WTC11 (cell line): ENCODE data around the gene CST9. TPM values are rescaled to one million over a fixed set of nuclear protein-coding genes. Genes with fewer than 3 reads are reported as not detected.

ENCODE experiments used
- ATAC-seq: fragments of 200-7000 bp; cut with Tn5 transposase; 2 replicates; pipeline ENCODE4 v1.10.0; 2021; ENCODE audit warnings: mild to moderate bottlenecking, moderate library complexity
- CTCF ChIA-PET: fragments of 300-600 bp; sonication (Branson Sonifier 250); formaldehyde crosslinking; loops from one replicate; lab custom pipeline; 2021; ENCODE audit warnings: antibody characterized with exemption; lab: Charles Lee
- POLR2A ChIA-PET: fragments of 350-600 bp; sonication (Branson Sonifier 250); formaldehyde crosslinking; loops from one replicate; lab custom pipeline; 2021; ENCODE audit warnings: antibody characterized with exemption; lab: Charles Lee
- DNase-seq: peaks from one replicate; pipeline ENCODE4 v3.0.0; 2021; ENCODE audit warnings: low spot score
- H3K27ac Mint-ChIP-seq: 2 replicates; pipeline ENCODE4 v1.8.0; 2021; ENCODE audit warnings: mixed read lengths
- H3K27me3 Mint-ChIP-seq: 2 replicates; pipeline ENCODE4 v1.8.0; 2021; ENCODE audit warnings: low read depth, mild to moderate bottlenecking, moderate library complexity, mixed read lengths
- H3K36me3 Mint-ChIP-seq: 2 replicates; pipeline ENCODE4 v1.8.0; 2021; ENCODE audit warnings: mixed read lengths
- H3K4me1 Mint-ChIP-seq: 2 replicates; pipeline ENCODE4 v1.8.0; 2022; ENCODE audit warnings: mixed read lengths
- H3K4me3 Mint-ChIP-seq: 2 replicates; pipeline ENCODE4 v1.8.0; 2021; ENCODE audit warnings: mild to moderate bottlenecking, moderate library complexity, mixed read lengths
- H3K9me3 Mint-ChIP-seq: 2 replicates; pipeline ENCODE4 v1.8.0; 2021; ENCODE audit warnings: mixed read lengths
- AFF4 ChIP-seq: sonication (generic); formaldehyde crosslinking; IDR thresholded peaks from 2 replicates; pipeline ENCODE4 v1.8.1; 2023; ENCODE audit warnings: mild to moderate bottlenecking, missing genetic modification reagents, borderline replicate concordance
- CREM ChIP-seq: sonication (generic); formaldehyde crosslinking; IDR thresholded peaks from 2 replicates; pipeline ENCODE4 v1.8.1; 2022; ENCODE audit warnings: mild to moderate bottlenecking, missing genetic modification reagents, moderate library complexity
- E2F4 ChIP-seq: sonication (generic); formaldehyde crosslinking; IDR thresholded peaks from 2 replicates; pipeline ENCODE4 v1.8.1; 2022; ENCODE audit warnings: low read depth, mild to moderate bottlenecking, moderate library complexity, missing genetic modification reagents, borderline replicate concordance
- ETV6 ChIP-seq: sonication (generic); formaldehyde crosslinking; IDR thresholded peaks from 2 replicates; pipeline ENCODE4 v1.8.1; 2022; ENCODE audit warnings: mild to moderate bottlenecking, missing genetic modification reagents
- FOXJ3 ChIP-seq: sonication (generic); formaldehyde crosslinking; IDR thresholded peaks from 2 replicates; pipeline ENCODE4 v1.9.0; 2021; ENCODE audit warnings: missing genetic modification reagents, mild to moderate bottlenecking, borderline replicate concordance
- FOXP1 ChIP-seq: sonication (generic); formaldehyde crosslinking; IDR thresholded peaks from 2 replicates; pipeline ENCODE4 v1.8.0; 2022; ENCODE audit warnings: missing genetic modification reagents, mild to moderate bottlenecking, moderate library complexity, borderline replicate concordance
- JAZF1 ChIP-seq: fragments of 250-450 bp; sonication (Bioruptor Pico); IDR thresholded peaks from 2 replicates; pipeline ENCODE4 v1.9.0; 2021; ENCODE audit warnings: moderate library complexity, mild to moderate bottlenecking, inconsistent platforms
- JUN ChIP-seq: sonication (generic); formaldehyde crosslinking; IDR thresholded peaks from 2 replicates; pipeline ENCODE4 v1.8.0; 2023; ENCODE audit warnings: mild to moderate bottlenecking, missing genetic modification reagents
- KAT7 ChIP-seq: sonication (generic); formaldehyde crosslinking; IDR thresholded peaks from 2 replicates; pipeline ENCODE4 v1.8.1; 2023; ENCODE audit warnings: missing genetic modification reagents, mild to moderate bottlenecking, borderline replicate concordance
- MLX ChIP-seq: sonication (generic); formaldehyde crosslinking; IDR thresholded peaks from 2 replicates; pipeline ENCODE4 v1.8.1; 2023; ENCODE audit warnings: mild to moderate bottlenecking, missing genetic modification reagents, moderate library complexity
- NFATC4 ChIP-seq: fragments of 250-450 bp; sonication (Bioruptor Pico); IDR thresholded peaks from 2 replicates; pipeline ENCODE4 v1.9.0; 2021; ENCODE audit warnings: mild to moderate bottlenecking
- NFE2L1 ChIP-seq: sonication (generic); formaldehyde crosslinking; IDR thresholded peaks from 2 replicates; pipeline ENCODE4 v1.8.1; 2023; ENCODE audit warnings: missing genetic modification reagents
- NR3C1 ChIP-seq: sonication (generic); formaldehyde crosslinking; conservative IDR thresholded peaks from 2 replicates; pipeline ENCODE4 v1.8.1; 2023; ENCODE audit warnings: low read depth, mild to moderate bottlenecking, missing genetic modification reagents
- PRRX2 ChIP-seq: fragments of 250-450 bp; sonication (Bioruptor Pico); IDR thresholded peaks from 2 replicates; pipeline ENCODE4 v1.8.0; 2021; ENCODE audit warnings: mild to moderate bottlenecking
- RELA ChIP-seq: sonication (generic); formaldehyde crosslinking; IDR thresholded peaks from 2 replicates; pipeline ENCODE4 v1.8.1; 2022; ENCODE audit warnings: missing genetic modification reagents, mild to moderate bottlenecking, borderline replicate concordance
- SP1 ChIP-seq: sonication (generic); formaldehyde crosslinking; conservative IDR thresholded peaks from 2 replicates; pipeline ENCODE4 v1.8.1; 2022; ENCODE audit warnings: missing genetic modification reagents
- TCF7 ChIP-seq: sonication (generic); formaldehyde crosslinking; IDR thresholded peaks from 2 replicates; pipeline ENCODE4 v1.8.0; 2022; ENCODE audit warnings: mild to moderate bottlenecking, low read depth, missing genetic modification reagents, moderate library complexity
- ZBTB21 ChIP-seq: sonication (generic); formaldehyde crosslinking; IDR thresholded peaks from 2 replicates; pipeline ENCODE4 v1.8.1; 2023; ENCODE audit warnings: mild to moderate bottlenecking, missing genetic modification reagents, borderline replicate concordance
- total RNA-seq: library from RNA; stranded (reverse); gene quantifications from 3 replicates; pipeline ENCODE4 v1.2.3, GENCODE V29; 2021
- TF ChIP-seq, protein P1 (sequence below): sonication (generic); formaldehyde crosslinking; IDR thresholded peaks from 2 replicates; pipeline ENCODE4 v1.8.1; 2023; ENCODE audit warnings: mild to moderate bottlenecking, missing genetic modification reagents

The CST9 gene
- total RNA-seq, 1 experiment from 2014 or later, result not detected

GRCh38 chr20:23608251-23608846, 2.6 kb upstream of the CST9 start (continued):
- no peak for TF ChIP-seq MLX
- no peak for TF ChIP-seq FOXJ3 (CRISPR knock-in tag)
- TF ChIP-seq, protein P1, sequence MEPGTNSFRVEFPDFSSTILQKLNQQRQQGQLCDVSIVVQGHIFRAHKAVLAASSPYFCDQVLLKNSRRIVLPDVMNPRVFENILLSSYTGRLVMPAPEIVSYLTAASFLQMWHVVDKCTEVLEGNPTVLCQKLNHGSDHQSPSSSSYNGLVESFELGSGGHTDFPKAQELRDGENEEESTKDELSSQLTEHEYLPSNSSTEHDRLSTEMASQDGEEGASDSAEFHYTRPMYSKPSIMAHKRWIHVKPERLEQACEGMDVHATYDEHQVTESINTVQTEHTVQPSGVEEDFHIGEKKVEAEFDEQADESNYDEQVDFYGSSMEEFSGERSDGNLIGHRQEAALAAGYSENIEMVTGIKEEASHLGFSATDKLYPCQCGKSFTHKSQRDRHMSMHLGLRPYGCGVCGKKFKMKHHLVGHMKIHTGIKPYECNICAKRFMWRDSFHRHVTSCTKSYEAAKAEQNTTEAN (CRISPR knock-in tag), result no peak
- no peak for TF ChIP-seq ZBTB21 (CRISPR knock-in tag)

DNA sequence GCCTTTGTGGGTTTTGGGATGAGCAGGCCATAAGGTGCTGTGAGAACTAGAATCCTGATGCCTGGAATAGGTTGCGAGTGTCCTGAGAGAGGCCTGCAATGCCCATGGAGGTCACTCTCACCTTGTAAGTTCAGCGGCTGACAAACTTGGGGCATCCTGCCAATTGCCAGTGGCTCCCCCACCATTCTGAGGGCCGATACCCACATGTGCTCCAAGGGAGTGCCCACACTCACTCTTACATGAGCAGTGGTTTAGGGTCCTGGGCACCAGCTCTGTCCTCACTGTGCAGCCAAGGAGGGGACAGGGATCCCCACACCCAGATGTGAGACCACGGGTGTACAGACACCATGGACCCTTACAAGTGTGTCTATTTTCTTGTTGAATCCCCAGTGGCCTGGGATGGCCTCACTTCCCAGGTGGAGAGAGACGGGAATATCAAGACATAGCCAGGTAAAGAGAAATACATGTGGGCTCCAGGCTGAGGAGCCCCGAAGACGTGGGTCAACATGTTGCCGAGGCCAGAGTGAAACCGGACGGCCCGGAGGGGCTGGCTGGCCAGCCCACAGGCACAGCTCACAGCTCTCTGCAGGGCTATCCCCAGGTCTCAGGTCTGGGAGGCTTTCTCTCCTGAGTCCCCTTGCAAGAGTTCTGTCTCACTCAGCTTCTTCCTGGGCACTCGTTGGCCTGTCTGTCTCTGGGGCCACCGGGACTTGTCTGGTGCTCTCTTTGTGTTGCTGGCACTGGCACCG, 2.0 kb upstream of the CST9 start:
- no peak for ATAC-seq
- ChIA-PET POLR2A (no interaction called here), CTCF (interaction anchor here (0.7 to 4.1 kb wide), 8 partner anchors 22 to 165 kb away, joined by 3 to 56 read pairs (median 5); no protein-coding TSS in a partner anchor)
- Mint-ChIP-seq H3K4me3 (no peak overlapping the region), H3K27ac (no peak overlapping the region), H3K27me3 (peaks cover 22% of the 10 kb centered on the region; the same call in 1 of the 2 replicates), H3K9me3 (no peaks in the 10 kb centered on the region), H3K4me1 (peaks cover 22% of the 10 kb centered on the region), H3K36me3 (no peaks in the 10 kb centered on the region)
- TF ChIP-seq NFE2L1 (CRISPR knock-in tag) (no peak), PRRX2 (no peak), AFF4 (CRISPR knock-in tag) (no peak), E2F4 (CRISPR knock-in tag) (no peak), FOXP1 (no peak), SP1 (CRISPR knock-in tag) (no peak), KAT7 (CRISPR knock-in tag) (no peak), JUN (CRISPR knock-in tag) (no peak), JAZF1 (CRISPR knock-in tag) (no peak), ETV6 (no peak), TCF7 (CRISPR knock-in tag) (no peak), RELA (CRISPR knock-in tag) (no peak), NFATC4 (no peak), NR3C1 (CRISPR knock-in tag) (no peak), CREM (CRISPR knock-in tag) (no peak)
- no peak for DNase-seq
